ENCODE measurements around the gene CUBN.

CUBN gene

GRCh38 chr10:16919121-16919982 is 210.3 kb downstream of the CUBN start:
- no peak for DNase-seq (ENCODE audit: low read depth in 3 of 3)

GRCh38 chr10:16916496-16916895 is 213.1 kb downstream of the CUBN start:
- DNase-seq (ENCODE audit: low read depth in 3 of 3), result no peak

GRCh38 chr10:16915300-16915699 is 214.3 kb downstream of the CUBN start:
- no peak for DNase-seq (ENCODE audit: low read depth in 3 of 3)

GRCh38 chr10:16913266-16913665 is 216.3 kb downstream of the CUBN start:
- DNase-seq (ENCODE audit: low read depth in 3 of 3), result no peak

GRCh38 chr10:16910793-16911164 is 218.8 kb downstream of the CUBN start:
- no peak for DNase-seq (ENCODE audit: low read depth in 3 of 3)

- no peak for DNase-seq (ENCODE audit: low read depth in 3 of 3)
These were observed 219.4 kb downstream of the CUBN start for GRCh38 chr10:16909961-16910792.

GRCh38 chr10:16909271-16909767 is 220.3 kb downstream of the CUBN start:
- no peak for DNase-seq (ENCODE audit: low read depth in 3 of 3)

- DNase-seq (ENCODE audit: low read depth in 3 of 3), result no peak
These were observed 221.9 kb downstream of the CUBN start for GRCh38 chr10:16907687-16908086.

GRCh38 chr10:16905320-16905719 is 224.3 kb downstream of the CUBN start:
- no peak for DNase-seq (ENCODE audit: low read depth in 3 of 3)

- no peak for DNase-seq (ENCODE audit: low read depth in 3 of 3)
These were observed 225.0 kb downstream of the CUBN start for GRCh38 chr10:16904639-16905061.

GRCh38 chr10:16904049-16904448 is 225.6 kb downstream of the CUBN start:
- DNase-seq (ENCODE audit: low read depth in 3 of 3), result no peak

- DNase-seq (ENCODE audit: low read depth in 3 of 3), result no peak
These were observed 227.0 kb downstream of the CUBN start for GRCh38 chr10:16902606-16903005.

GRCh38 chr10:16901106-16901505 is 228.5 kb downstream of the CUBN start:
- no peak for DNase-seq (ENCODE audit: low read depth in 3 of 3)

GRCh38 chr10:16896993-16897392 is 232.6 kb downstream of the CUBN start:
- DNase-seq (ENCODE audit: low read depth in 3 of 3), result no peak

- DNase-seq (ENCODE audit: low read depth in 3 of 3), result no peak
These were observed 234.8 kb downstream of the CUBN start for GRCh38 chr10:16894821-16895220.

GRCh38 chr10:16893664-16894063 is 235.9 kb downstream of the CUBN start:
- DNase-seq (ENCODE audit: low read depth in 3 of 3), result no peak

- peak; percentile 25 to 40 (median 36) for DNase-seq (ENCODE audit: low read depth in 3 of 3)
These were observed 238.0 kb downstream of the CUBN start for GRCh38 chr10:16891375-16892313.

GRCh38 chr10:16890691-16891090 is 238.9 kb downstream of the CUBN start:
- no peak for DNase-seq (ENCODE audit: low read depth in 3 of 3)

GRCh38 chr10:16887565-16887964 is 242.0 kb downstream of the CUBN start:
- no peak for DNase-seq (ENCODE audit: low read depth in 3 of 3)

GRCh38 chr10:16886031-16886430 is 243.6 kb downstream of the CUBN start:
- no peak for DNase-seq (ENCODE audit: low read depth in 3 of 3)

GRCh38 chr10:16884497-16884896 is 245.1 kb downstream of the CUBN start:
- DNase-seq (ENCODE audit: low read depth in 3 of 3), result no peak

GRCh38 chr10:16883084-16883483 is 246.5 kb downstream of the CUBN start:
- no peak for DNase-seq (ENCODE audit: low read depth in 3 of 3)

Measured in stimulated activated CD4-positive, alpha-beta T cell treated with anti-CD3 and anti-CD28 coated beads, TNF-alpha, amount 100 ng/mL, for 4 hours (primary cell).